SU-DHL-6 (cell line): Measurements from ENCODE around the gene UGT2A1.

ENCODE experiments used
- H2AFZ ChIP-seq: fragments of 200-600 bp; sonication (generic); 2 replicates; pipeline ENCODE4 v1.6.1; 2014; ENCODE audit warnings: low read depth, mild to moderate bottlenecking, moderate library complexity, mixed read lengths, antibody characterized with exemption, low read length; ENCODE audit not compliant: severe bottlenecking
- H3F3A ChIP-seq: fragments of 200-600 bp; shearing (Covaris generic); 2 replicates; pipeline ENCODE4 v1.6.0; 2016; ENCODE audit warnings: antibody characterized with exemption, mild to moderate bottlenecking; ENCODE audit not compliant: insufficient read depth
- H3K27ac ChIP-seq: fragments of 200-600 bp; sonication (generic); 2 replicates; pipeline ENCODE4 v1.5.1; 2016; ENCODE audit warnings: low read depth, mild to moderate bottlenecking, low read length, moderate library complexity, mixed read lengths
- H3K27me3 ChIP-seq: fragments of 200-600 bp; sonication (generic), shearing (Covaris generic); 2 replicates; pipeline ENCODE4 v1.6.0; 2014; ENCODE audit warnings: mild to moderate bottlenecking, low read length
- H3K36me3 ChIP-seq: fragments of 200-600 bp; sonication (generic); 2 replicates; pipeline ENCODE4 v1.6.1; 2014; ENCODE audit warnings: mild to moderate bottlenecking, low read length, mixed read lengths
- H3K4me2 ChIP-seq: fragments of 300-600, 200-600 bp; shearing (Covaris generic), sonication (generic); 2 replicates; pipeline ENCODE4 v1.6.0; 2014; ENCODE audit warnings: low read length, low read depth, mild to moderate bottlenecking; ENCODE audit not compliant: poor library complexity, severe bottlenecking
- H3K4me3 ChIP-seq: fragments of 200-600 bp; sonication (generic); 2 replicates; pipeline ENCODE4 v1.5.1; 2014; ENCODE audit warnings: antibody characterized with exemption, low read length, mild to moderate bottlenecking, mixed read lengths; ENCODE audit not compliant: insufficient read depth, poor library complexity, severe bottlenecking
- H3K79me2 ChIP-seq: fragments of 200-600 bp; sonication (generic); 2 replicates; pipeline ENCODE4 v1.6.1; 2014; ENCODE audit warnings: mild to moderate bottlenecking, low read length, moderate library complexity; ENCODE audit not compliant: insufficient read depth
- H3K9ac ChIP-seq: fragments of 200-600 bp; sonication (generic); 2 replicates; pipeline ENCODE4 v1.7.0; 2014; ENCODE audit warnings: mild to moderate bottlenecking, low read length
- H3K9me2 ChIP-seq: fragments of 200-600 bp; sonication (generic); replicated peaks from 2 replicates; pipeline ENCODE4 v1.6.1; 2014; ENCODE audit warnings: low read length; ENCODE audit not compliant: insufficient read depth
- H3K9me3 ChIP-seq: fragments of 200-600 bp; sonication (generic); 2 replicates; pipeline ENCODE4 v1.6.1; 2014; ENCODE audit warnings: low read length, mixed read lengths; ENCODE audit not compliant: insufficient read depth
- H4K20me1 ChIP-seq: fragments of 200-600 bp; sonication (generic); 2 replicates; pipeline ENCODE4 v1.6.1; 2014; ENCODE audit warnings: low read depth, mild to moderate bottlenecking, antibody characterized with exemption, low read length, moderate library complexity, mixed read lengths
- CTCF ChIP-seq: fragments of 200-600 bp; sonication (generic); IDR thresholded peaks from one replicate; pipeline ENCODE4 v1.5.1; 2017; ENCODE audit warnings: antibody characterized with exemption, mild to moderate bottlenecking, low read length, moderate library complexity; ENCODE audit not compliant: insufficient read depth, poor library complexity, severe bottlenecking
- EZH2phosphoT487 ChIP-seq: fragments of 200-600 bp; sonication (generic), shearing (Covaris generic); conservative IDR thresholded peaks from 2 replicates; pipeline ENCODE4 v1.6.1; 2018; ENCODE audit warnings: mild to moderate bottlenecking, antibody characterized with exemption, low read length, moderate library complexity, mixed read lengths

UGT2A1 gene

GRCh38 chr4:69576251-69576877 lies 76.7 kb downstream of the UGT2A1 start:
- Histone ChIP-seq H3K9me3 (no peaks in the 10 kb centered on the region), H3K4me2 (no peak overlapping the region), H3F3A (no peaks in the 10 kb centered on the region), H3K4me3 (no peak overlapping the region), H3K79me2 (no peaks in the 10 kb centered on the region), H2AFZ (no peak overlapping the region), H4K20me1 (no peaks in the 10 kb centered on the region), H3K27me3 (no peaks in the 10 kb centered on the region), H3K27ac (no peak overlapping the region), H3K9ac (no peak overlapping the region), H3K9me2 (no peaks in the 10 kb centered on the region), H3K36me3 (no peaks in the 10 kb centered on the region)
- TF ChIP-seq EZH2phosphoT487 (no peak), CTCF (no peak)

- Histone ChIP-seq H3K27ac (no peak overlapping the region), H2AFZ (no peak overlapping the region), H3K4me2 (no peak overlapping the region), H3K4me3 (no peak overlapping the region), H4K20me1 (no peaks in the 10 kb centered on the region), H3K9me2 (no peaks in the 10 kb centered on the region), H3K79me2 (no peaks in the 10 kb centered on the region), H3F3A (no peaks in the 10 kb centered on the region), H3K9ac (no peak overlapping the region), H3K36me3 (no peaks in the 10 kb centered on the region), H3K27me3 (no peaks in the 10 kb centered on the region), H3K9me3 (no peaks in the 10 kb centered on the region)
- TF ChIP-seq EZH2phosphoT487 = no peak
- no peak for TF ChIP-seq CTCF
Observed at GRCh38 chr4:69568787-69569186, 84.3 kb downstream of the UGT2A1 start.

- Histone ChIP-seq H2AFZ (no peak overlapping the region), H3K4me2 (no peak overlapping the region), H4K20me1 (no peaks in the 10 kb centered on the region), H3K9me3 (no peaks in the 10 kb centered on the region), H3K27ac (no peak overlapping the region), H3K27me3 (no peaks in the 10 kb centered on the region), H3F3A (no peaks in the 10 kb centered on the region), H3K36me3 (no peaks in the 10 kb centered on the region), H3K9ac (no peak overlapping the region), H3K79me2 (no peaks in the 10 kb centered on the region), H3K4me3 (no peak overlapping the region), H3K9me2 (no peaks in the 10 kb centered on the region)
- TF ChIP-seq EZH2phosphoT487 (no peak), CTCF (no peak)
Observed at GRCh38 chr4:69563424-69563823, 89.6 kb downstream of the UGT2A1 start.
